T-helper 1 cell (primary cell): ENCODE results near the gene C22orf31.

Source experiments
- DNase-seq, 5 donors: peaks; one replicate each; pipeline ENCODE4 v3.0.0-alpha.2; 2012 to 2020

Gene C22orf31

GRCh38 chr22:29023172-29023796 is 38.3 kb downstream of the C22orf31 start:
- no peak for DNase-seq

DNA sequence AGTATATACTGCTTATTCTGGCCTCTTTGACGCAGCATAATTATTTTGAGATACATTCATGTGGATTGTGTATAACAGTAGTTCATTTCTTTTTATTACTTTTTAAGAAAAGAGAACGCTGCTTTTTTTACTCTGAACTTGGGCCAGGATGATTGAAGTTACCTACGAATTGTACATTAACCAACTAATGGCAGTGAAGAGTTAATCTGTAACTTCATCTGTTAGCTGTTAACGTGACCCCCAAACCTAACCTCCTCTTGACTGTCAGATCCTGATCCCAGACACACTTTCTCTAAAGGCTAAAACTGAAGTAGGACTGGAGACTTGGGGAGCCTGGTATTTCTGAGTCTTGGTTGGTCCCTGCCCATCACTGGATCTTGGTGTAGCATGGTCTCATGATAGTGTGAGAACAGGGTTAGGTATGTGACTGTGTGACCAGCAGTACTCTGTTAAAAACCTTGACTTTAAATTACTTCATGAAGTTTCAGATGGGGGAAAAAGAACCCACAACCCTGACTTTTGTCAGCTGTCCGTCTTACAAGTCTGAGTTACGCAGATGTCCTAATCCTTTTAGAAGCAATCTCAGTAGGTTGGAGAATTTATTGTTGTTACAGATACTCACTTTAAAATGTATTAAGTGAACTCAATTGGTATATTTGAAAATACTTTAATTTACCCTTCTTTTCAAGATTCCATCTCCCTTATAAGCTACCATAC is 39.4 kb downstream of the C22orf31 start:
- no peak for DNase-seq

DNA sequence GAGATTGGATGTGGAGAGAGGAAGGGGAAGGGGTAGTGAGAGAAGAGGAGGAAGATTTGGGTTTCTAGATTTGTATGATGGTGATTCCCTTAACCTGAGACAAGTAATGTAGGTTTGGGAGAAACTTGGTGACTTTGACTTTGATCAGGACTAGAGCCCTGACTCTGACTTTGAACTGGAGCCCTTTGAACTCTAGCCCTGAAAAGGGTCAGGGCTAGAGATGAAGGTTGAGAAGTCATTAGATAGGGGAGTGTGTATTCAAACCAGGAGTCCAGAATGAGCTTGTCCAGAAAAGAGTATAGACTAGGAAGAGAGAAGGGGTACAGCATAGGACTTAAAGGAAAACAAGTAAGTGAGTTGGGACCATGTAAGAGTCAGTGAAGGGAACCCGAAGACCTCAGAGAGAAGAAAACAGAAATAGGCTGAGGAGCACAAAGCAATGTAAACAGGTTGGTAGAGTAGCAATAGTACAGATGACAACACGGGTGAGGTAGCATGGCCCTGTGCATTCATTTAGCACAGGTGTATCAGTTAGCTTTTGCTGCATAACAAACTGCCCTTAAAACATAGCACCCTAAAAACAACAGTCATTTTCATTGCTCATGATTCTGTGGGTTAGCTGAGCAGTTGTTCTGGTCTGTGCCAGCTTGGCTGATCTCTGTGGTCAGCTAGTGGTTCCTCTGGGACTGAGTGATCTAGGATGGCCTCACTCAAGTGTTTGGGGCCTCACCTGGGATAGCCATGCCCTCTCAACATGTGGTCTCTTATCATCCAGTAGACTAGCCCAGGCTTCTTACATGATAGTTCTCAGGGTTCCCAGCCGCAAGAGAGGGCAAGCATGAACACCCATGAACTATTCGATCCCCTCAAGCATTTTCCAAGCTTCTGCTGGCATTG is 43.1 kb downstream of the C22orf31 start:
- DNase-seq: no peak

- no peak for DNase-seq
Observed at GRCh38 chr22:29016067-29016938, 45.3 kb downstream of the C22orf31 start.

DNA sequence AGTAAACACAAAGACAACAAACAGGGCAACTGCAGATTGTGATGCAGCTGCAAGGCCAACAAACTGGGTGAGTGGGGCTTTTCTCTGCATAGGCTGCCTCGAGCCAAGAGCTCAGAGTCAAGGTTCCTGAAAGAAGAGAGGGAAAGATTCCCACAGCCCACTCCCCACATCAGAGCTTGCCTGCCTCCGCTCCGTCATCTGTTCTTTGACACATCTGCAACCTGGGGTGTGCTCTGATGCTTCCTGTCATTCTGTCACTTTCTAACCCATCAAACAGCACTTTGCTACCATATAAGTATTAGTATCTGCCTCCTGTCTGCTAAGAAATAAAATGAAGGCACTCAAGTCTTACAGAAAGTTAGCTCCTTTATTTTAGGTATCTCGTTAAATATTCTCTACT is 46.9 kb downstream of the C22orf31 start:
- DNase-seq: no peak

DNA sequence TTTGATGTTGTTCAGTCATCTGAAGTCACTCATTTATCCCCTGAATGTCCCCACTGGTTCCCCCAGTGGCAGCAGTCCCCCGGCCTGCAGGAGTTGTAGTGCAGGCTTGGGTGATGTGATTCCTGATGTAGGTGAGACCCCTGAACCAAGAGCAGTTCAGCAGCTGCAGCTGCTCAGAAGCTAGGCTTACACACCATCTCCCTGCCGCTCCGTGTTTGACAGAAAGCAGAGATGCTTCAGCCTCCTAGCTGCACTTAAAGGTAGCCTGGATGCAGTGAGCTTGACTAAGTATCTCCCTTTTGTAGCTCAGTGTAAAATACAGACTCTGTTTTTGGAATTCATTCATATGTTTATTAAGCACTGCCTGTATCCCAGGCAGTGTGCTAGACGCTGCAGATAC is 47.3 kb downstream of the C22orf31 start:
- no peak for DNase-seq

- no peak for DNase-seq
Observed at GRCh38 chr22:29012952-29013351, 48.7 kb downstream of the C22orf31 start.

DNA sequence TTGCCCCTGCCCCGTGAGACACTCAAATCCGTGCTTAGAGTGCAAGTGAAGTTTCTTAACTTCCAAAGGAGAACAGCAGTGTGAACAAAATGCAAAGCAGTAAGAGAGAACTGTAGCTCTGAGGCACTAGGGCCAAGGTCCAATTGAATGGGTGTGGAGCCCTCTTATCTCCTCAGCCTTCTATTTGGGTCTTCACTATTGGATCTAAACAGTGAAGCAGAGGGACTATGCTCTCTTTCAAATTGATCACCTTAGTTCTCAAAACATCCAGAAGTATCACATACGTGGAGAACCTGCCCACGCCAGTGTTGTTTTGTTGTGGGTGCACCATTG is 49.6 kb downstream of the C22orf31 start:
- no peak for DNase-seq

DNA sequence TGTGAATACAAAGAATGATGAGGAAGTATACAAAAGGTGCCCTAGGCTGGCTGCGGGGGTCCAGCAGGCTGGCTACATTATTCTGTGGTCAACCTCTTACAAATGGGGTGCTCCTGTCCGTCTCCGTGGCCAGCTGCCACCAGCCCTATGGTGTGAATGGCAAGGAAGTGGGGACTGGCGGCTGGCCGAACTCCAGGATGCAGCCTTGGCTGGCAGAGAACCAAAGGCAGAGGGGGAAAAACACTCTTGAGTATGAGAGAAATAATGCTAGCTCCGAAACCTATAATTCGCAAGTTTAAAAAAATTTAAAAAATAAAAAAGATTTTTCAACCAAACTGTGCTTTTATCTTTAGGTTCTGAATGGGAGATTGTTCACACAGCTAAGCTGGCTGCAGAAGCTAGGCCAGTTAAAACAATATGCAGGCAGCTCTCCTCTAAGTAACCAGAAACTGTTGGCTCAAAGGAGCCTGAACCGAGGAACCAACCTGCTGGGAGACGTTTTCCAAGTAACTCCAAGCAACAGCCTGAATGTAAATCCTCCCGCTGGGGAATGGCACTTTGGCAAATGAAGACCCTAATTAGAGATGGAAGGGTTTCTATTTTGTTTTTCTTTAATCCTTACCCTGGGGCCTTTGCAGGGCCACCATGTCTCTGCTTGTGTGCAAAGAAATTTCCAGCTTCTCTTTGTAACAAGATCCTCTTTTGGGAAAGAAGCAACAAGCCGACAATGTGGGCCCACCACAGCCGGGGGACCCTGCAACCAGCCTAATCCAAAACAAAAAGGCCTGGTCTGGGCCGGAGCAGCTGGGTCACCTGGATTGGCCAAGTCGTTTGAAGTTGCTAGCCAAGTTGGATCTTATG is 50.2 kb downstream of the C22orf31 start:
- DNase-seq: no peak

DNA sequence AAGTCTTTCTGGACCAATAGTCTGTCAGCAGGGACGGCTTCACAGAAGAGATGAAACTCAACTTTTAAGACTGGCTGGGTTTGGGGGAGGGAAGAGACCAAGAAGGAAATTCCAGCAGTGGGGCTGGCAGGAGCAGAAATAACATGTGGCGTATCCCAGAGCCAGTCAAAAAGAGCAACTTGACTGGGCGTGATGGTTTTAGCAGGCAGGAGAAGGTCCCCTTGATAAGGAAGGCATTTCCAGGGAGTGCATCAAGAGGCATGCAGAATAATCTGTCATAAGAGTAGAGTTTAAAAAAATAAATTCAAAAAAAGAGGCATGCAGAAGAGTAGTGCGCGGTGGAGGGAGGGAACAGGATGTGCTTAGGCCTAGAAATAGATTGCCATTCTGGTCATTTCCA is 52.5 kb downstream of the C22orf31 start:
- DNase-seq: no peak
